ENCODE measurements around the gene LDAF1.

DNA sequence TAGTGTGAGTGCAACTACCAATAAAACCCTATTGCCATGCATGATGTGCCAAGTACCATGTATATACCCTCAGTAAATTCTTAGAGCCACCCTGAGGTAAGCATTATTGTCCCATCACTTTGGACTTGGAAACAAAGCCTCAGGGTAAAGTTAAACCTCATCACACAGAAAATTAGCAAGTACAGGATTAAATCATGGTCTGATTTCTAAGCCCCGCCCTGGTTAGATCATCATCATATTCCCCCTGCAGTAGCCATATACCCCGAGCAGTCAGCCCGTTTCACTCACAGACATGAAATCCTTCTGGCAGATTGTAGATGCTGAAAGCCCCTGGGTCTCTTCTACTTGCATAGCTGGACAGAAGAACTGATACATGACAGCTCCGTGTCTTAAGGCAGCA lies 48.1 kb downstream of the LDAF1 start:
- TF ChIP-seq, protein P1, sequence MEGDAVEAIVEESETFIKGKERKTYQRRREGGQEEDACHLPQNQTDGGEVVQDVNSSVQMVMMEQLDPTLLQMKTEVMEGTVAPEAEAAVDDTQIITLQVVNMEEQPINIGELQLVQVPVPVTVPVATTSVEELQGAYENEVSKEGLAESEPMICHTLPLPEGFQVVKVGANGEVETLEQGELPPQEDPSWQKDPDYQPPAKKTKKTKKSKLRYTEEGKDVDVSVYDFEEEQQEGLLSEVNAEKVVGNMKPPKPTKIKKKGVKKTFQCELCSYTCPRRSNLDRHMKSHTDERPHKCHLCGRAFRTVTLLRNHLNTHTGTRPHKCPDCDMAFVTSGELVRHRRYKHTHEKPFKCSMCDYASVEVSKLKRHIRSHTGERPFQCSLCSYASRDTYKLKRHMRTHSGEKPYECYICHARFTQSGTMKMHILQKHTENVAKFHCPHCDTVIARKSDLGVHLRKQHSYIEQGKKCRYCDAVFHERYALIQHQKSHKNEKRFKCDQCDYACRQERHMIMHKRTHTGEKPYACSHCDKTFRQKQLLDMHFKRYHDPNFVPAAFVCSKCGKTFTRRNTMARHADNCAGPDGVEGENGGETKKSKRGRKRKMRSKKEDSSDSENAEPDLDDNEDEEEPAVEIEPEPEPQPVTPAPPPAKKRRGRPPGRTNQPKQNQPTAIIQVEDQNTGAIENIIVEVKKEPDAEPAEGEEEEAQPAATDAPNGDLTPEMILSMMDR (IDR thresholded peaks at IDR 0.05): no peak
- no peak for TF ChIP-seq POLR2A (IDR thresholded peaks at IDR 0.05)

Data from right lobe of liver (tissue), 4 donors.